Measurements from ENCODE around the gene ELAPOR1. TPM values are rescaled to one million over a fixed set of nuclear protein-coding genes. Genes with fewer than 3 reads are reported as not detected.
A peak's percentile ranks its signal among the peaks of the same experiment; 100 is the strongest.

Gene ELAPOR1, protein sequence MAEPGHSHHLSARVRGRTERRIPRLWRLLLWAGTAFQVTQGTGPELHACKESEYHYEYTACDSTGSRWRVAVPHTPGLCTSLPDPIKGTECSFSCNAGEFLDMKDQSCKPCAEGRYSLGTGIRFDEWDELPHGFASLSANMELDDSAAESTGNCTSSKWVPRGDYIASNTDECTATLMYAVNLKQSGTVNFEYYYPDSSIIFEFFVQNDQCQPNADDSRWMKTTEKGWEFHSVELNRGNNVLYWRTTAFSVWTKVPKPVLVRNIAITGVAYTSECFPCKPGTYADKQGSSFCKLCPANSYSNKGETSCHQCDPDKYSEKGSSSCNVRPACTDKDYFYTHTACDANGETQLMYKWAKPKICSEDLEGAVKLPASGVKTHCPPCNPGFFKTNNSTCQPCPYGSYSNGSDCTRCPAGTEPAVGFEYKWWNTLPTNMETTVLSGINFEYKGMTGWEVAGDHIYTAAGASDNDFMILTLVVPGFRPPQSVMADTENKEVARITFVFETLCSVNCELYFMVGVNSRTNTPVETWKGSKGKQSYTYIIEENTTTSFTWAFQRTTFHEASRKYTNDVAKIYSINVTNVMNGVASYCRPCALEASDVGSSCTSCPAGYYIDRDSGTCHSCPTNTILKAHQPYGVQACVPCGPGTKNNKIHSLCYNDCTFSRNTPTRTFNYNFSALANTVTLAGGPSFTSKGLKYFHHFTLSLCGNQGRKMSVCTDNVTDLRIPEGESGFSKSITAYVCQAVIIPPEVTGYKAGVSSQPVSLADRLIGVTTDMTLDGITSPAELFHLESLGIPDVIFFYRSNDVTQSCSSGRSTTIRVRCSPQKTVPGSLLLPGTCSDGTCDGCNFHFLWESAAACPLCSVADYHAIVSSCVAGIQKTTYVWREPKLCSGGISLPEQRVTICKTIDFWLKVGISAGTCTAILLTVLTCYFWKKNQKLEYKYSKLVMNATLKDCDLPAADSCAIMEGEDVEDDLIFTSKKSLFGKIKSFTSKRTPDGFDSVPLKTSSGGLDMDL
- 1 to 10 TPM; 1.4 to 4.0 TPM for total RNA-seq

DNA sequence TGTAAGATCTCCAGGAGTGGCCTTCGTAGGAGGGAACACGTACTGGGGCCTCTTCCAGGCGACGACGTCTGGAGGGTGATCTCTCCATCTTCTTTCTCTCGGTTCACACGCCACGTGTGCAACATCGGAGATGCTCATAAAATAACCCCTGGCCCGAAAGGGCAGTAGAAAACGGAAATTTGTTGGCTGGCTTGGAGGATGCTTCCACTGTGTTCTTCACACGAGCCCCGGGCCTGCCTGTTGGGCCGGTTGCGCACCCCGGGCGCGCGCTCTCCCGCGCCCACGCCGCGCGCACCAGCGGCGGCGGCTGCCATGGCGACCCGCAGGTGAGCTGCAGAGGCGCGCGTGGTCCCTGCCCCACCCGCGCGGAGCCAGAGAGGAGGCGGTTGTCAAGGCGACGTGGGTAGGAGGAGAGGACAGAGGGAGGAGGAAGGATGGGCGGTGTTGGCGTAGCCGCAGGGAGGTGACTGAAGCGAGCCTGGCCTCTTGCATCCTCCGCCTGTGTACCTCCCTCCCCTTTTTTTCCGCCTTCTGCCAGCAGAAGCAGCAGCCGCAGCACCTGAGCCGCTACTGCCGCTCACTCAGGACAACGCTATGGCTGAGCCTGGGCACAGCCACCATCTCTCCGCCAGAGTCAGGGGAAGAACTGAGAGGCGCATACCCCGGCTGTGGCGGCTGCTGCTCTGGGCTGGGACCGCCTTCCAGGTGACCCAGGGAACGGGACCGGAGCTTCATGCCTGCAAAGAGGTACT is at the start of gene ELAPOR1:
Gene ELAPOR1 (plus strand): TSS at position 526 of the 752 bp plus-strand sequence. CDS start 69 bp downstream, at position 595.
- ATAC-seq (peak; percentile 88 to 91), DNase-seq (ENCODE audit: low spot score) (peak; percentile 83)
- H3K27ac Mint-ChIP-seq = peak within 1 kb of the TSS; percentile 74 to 87
- H3K27me3 Mint-ChIP-seq = peaks cover 28 to 35% of the 10 kb centered on the region in 2 donors
- H3K4me1 Mint-ChIP-seq (ENCODE audit: low read depth in 2 of 2) = peaks cover 12 to 27% of the 10 kb centered on the region in 2 donors
- H3K4me3 Mint-ChIP-seq = peak within 1 kb of the TSS; percentile 91
- H3K9me3 Mint-ChIP-seq = no peaks in the 10 kb centered on the region
- H3K36me3 Mint-ChIP-seq = no peaks in the 10 kb centered on the region

DNA sequence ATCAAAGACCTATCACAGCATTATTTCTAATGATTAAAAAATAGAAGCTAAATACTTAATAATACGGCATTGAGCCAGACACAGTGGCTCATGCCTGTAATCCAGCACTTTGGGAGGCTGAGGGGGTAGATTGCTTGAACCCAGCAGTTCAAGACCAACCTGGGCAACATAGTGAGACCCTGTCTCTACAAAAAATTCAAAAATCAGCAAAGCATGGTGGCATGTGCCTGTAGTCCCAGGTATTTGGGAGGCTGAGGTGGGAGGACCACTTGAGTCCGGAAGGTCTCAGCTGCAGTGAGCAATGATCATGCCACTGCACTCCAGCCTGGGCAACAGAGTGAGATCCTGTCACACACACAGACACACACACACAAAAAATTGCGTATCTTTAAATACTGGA is 48.8 kb upstream of the ELAPOR1 start:
- Mint-ChIP-seq H3K9me3 (no peaks in the 10 kb centered on the region), H3K4me1 (ENCODE audit: low read depth in 2 of 2) (no peaks in the 10 kb centered on the region), H3K27me3 (no peaks in the 10 kb centered on the region), H3K27ac (no peak overlapping the region), H3K4me3 (no peak overlapping the region), H3K36me3 (peaks cover 5% of the 10 kb centered on the region)
- ATAC-seq = no peak
- DNase-seq (ENCODE audit: low spot score) = no peak

DNA sequence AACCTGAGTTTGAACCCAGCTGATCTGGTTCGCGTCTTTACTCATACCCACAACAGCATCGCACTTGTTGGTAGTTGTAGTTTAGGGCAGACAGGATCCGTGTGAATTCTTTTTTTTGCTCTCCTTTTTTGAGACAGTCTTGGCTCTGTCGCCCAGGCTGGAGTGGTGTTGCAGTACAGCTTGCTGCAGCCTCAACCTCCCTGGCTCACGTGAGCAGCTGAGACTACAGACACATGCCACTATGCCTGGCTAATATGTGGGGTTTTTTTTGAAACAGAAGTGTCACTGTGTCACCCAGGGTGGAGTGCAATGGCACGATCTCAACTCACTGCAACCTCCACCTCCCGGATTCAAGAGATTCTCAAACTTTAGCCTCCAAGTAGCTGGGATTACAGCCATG is 46.0 kb upstream of the ELAPOR1 start:
- H3K27ac Mint-ChIP-seq = no peak overlapping the region
- H3K4me1 Mint-ChIP-seq (ENCODE audit: low read depth in 2 of 2) = peaks cover 3 to 6% of the 10 kb centered on the region in 2 donors
- peaks cover 5% of the 10 kb centered on the region for H3K36me3 Mint-ChIP-seq
- H3K27me3 Mint-ChIP-seq = no peaks in the 10 kb centered on the region
- no peaks in the 10 kb centered on the region for H3K9me3 Mint-ChIP-seq
- ATAC-seq = no peak
- H3K4me3 Mint-ChIP-seq = no peak overlapping the region
- no peak for DNase-seq (ENCODE audit: low spot score)

DNA sequence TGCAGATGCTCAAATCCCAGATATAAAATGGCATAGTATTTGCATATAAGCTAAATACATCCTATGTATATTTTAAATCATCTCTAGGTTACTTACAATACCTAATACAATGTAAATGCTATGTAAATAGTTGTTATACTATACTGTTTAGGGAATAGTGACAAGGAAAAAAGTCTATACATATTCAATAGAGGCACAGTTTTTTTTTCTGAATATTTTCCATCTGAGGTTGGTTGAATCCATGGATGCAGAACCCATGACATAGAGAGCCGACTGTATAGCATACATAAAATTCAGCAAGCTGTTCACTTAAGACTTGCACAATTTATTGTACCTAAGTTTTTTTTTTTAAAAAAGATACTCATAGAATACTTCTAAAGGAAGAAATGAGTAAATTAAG is 44.6 kb upstream of the ELAPOR1 start:
- ATAC-seq (no peak), DNase-seq (ENCODE audit: low spot score) (no peak)
- Mint-ChIP-seq H3K27ac (no peak overlapping the region), H3K36me3 (peaks cover 5% of the 10 kb centered on the region), H3K4me1 (ENCODE audit: low read depth in 2 of 2) (peaks cover 8 to 11% of the 10 kb centered on the region in 2 donors), H3K4me3 (no peak overlapping the region), H3K9me3 (no peaks in the 10 kb centered on the region), H3K27me3 (no peaks in the 10 kb centered on the region)

DNA sequence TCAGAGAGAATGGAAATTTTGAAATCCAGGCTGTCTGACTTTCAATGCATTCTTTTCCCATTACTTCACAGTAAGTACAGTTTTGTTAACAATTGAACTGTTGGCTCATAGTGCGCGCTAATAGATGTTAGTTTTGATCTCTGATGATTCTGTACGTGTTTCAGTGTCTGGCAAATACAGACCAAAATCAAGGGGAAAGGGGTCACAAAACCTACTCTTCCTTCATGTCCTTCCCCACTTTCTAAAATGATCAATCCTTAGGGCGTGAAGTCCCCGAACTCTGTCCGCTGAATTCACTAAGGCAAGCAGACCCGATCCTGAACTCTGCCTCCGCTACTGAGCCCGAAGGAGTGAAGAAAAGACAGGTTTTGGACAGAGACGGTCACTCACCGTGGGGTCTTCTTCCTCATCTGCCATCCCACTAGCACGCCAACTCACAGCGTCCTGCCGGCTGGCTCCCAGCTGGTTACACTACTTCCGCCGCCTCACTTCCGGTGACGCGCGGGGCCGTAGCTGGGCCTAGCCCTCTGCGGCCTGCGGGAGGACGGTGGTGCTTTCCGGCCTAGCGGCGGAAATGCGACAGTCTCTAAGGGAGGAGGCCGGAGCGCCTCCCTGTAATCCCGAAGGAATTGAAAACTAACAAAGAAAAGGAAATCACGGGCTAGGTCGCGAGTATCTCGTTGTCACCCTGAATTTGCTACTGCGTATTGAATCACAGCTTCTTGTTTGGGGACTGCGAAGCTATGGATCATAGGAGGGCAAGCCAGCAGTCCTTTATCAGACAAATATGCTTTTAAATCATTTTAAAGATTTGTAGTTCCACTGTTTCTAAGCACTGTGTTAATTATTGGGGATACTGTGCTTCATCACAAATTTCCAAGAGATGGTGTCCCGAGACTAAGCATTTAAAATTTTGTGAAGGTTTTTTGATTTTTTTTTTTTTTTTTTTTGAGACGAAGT is 38.1 kb upstream of the ELAPOR1 start, which contains the start of gene TAF13:
Gene TAF13 (minus strand): TSS at position 473 of the 960 bp plus-strand sequence. CDS start 56 bp downstream, at position 417.
- DNase-seq (ENCODE audit: low spot score) (peak; percentile 97), ATAC-seq (peak; percentile 100)
- Mint-ChIP-seq H3K27me3 (peaks cover 4 to 6% of the 10 kb centered on the region in 2 donors), H3K27ac (peak within 1 kb of the TSS; percentile 92 to 99), H3K36me3 (no peaks in the 10 kb centered on the region), H3K4me1 (ENCODE audit: low read depth in 2 of 2) (peaks cover 19 to 27% of the 10 kb centered on the region in 2 donors), H3K9me3 (no peaks in the 10 kb centered on the region), H3K4me3 (peak within 1 kb of the TSS; percentile 96)

DNA sequence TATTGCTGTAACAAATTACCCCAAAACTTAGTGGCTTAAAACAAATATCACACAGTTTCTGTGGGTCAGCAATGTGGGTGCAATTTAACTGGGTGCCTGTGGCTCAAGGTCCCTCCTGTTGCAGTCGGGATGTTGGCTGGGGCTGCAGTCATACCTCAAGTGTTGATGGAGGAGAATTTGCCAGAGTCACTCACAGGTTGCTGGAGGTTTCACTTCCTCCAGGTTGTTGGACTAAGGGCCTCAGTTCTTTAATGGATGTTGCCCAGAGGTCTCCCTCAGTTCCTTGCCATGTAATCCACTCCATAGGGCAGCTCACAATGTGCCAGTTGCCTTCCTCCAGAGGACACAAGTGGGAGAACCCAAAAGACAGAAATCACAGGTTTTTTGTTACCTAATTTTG is 35.6 kb upstream of the ELAPOR1 start:
- Mint-ChIP-seq H3K36me3 (no peaks in the 10 kb centered on the region), H3K9me3 (no peaks in the 10 kb centered on the region), H3K27ac (no peak overlapping the region), H3K27me3 (peaks cover 4 to 6% of the 10 kb centered on the region in 2 donors), H3K4me3 (no peak overlapping the region), H3K4me1 (ENCODE audit: low read depth in 2 of 2) (peaks cover 13 to 22% of the 10 kb centered on the region in 2 donors)
- no peak for ATAC-seq
- DNase-seq (ENCODE audit: low spot score) = no peak

DNA sequence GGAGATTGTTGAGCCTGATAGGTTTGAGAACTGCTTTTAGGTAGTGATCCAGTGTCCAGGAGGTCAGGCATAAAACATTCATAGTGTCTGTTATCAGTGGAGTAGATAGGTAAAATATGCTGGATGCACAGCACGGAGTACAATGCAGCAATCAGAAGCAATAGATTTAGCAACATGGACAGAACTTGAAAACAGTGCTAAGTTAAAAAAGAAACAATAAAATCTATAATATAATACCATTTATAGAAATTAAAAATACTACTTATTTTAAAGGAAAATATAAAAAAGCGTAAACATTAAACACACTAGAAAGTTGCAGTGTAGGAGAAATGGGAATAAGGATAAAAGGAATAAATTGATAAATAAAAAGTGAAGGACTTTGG is 34.7 kb upstream of the ELAPOR1 start:
- no peak for ATAC-seq
- peaks cover 11 to 20% of the 10 kb centered on the region in 2 donors for H3K4me1 Mint-ChIP-seq (ENCODE audit: low read depth in 2 of 2)
- no peaks in the 10 kb centered on the region for H3K36me3 Mint-ChIP-seq
- DNase-seq (ENCODE audit: low spot score) = no peak
- H3K4me3 Mint-ChIP-seq = no peak overlapping the region
- peaks cover 4 to 6% of the 10 kb centered on the region in 2 donors for H3K27me3 Mint-ChIP-seq
- no peak overlapping the region for H3K27ac Mint-ChIP-seq
- H3K9me3 Mint-ChIP-seq = no peaks in the 10 kb centered on the region

DNA sequence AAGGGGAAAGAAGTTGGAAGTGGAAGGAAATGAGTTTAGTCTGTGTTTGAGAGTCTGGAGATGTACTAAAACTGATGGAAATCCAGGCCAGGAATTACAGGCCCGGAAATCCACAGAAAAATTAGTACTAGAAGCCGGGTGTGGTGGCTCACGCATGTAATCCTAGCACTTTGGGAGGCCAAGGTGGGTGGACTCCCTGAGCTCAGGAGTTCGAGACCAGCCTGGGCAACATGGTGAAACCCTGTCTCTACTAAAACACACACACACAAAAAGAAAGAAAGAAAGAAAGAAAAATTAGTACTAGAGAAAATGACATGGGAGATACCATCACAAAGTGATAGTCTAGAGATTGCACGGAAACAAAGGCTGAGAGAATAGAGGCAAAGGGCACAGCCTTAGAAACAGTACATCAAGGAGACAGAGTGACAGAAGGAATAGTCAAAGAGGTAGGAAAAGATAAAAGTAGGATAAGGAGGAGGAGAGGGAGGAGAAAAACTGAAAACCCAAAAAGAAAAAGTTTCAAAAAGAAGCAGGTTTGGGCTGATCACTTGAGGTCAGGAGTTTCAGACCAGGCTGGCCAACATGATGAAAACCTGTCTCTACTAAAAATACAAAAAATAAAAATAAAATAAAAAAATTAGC is 33.4 kb upstream of the ELAPOR1 start:
- Mint-ChIP-seq H3K4me3 (no peak overlapping the region), H3K27ac (no peak overlapping the region), H3K9me3 (no peaks in the 10 kb centered on the region), H3K27me3 (peaks cover 4 to 6% of the 10 kb centered on the region in 2 donors), H3K36me3 (no peaks in the 10 kb centered on the region), H3K4me1 (ENCODE audit: low read depth in 2 of 2) (peaks cover 6 to 7% of the 10 kb centered on the region in 2 donors)
- ATAC-seq = no peak
- no peak for DNase-seq (ENCODE audit: low spot score)

DNA sequence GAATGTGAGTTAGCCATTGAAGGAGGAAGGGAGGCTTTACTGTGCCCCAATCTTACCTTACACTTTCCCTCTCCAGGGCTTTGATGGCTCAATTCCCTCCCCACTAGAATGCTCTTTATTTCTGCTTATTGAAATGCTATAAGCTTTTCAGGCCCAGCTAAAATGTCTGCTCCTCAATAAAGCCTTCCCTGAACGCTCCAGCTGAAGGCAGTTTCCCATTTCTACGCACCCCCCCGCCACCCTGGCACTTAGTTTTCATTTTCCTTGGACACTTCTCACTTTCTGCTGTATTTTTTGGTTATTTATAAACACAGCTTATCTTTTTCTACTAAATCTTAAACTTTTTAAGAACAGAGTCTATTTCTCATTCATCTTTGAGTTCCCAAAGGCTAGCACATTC is 30.4 kb upstream of the ELAPOR1 start:
- no peak overlapping the region for H3K4me3 Mint-ChIP-seq
- H3K36me3 Mint-ChIP-seq = no peaks in the 10 kb centered on the region
- H3K9me3 Mint-ChIP-seq = no peaks in the 10 kb centered on the region
- no peak overlapping the region for H3K27ac Mint-ChIP-seq
- no peak for ATAC-seq
- no peak for DNase-seq (ENCODE audit: low spot score)
- H3K27me3 Mint-ChIP-seq = peaks cover 4 to 6% of the 10 kb centered on the region in 2 donors
- no peaks in the 10 kb centered on the region for H3K4me1 Mint-ChIP-seq (ENCODE audit: low read depth in 2 of 2)

DNA sequence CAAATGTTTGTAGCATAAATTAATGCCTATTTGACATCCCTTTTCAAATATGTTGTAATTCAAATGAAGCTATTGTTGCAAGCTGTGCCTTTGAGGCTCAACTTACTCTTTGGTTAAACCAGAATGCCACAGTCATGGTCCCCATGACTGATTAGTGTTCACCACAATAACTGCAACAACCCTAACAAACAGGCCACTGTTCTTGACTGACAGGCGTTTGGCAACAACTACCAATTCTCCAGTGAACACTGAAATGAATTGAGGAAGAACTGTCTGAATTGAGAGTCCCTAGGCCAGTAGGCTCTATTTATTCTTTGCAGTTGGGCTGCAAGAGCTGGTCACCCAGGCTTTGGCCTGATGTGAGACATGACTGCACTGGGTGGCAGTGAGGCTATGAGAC is 30.0 kb upstream of the ELAPOR1 start:
- H3K4me1 Mint-ChIP-seq (ENCODE audit: low read depth in 2 of 2) = no peaks in the 10 kb centered on the region
- no peak overlapping the region for H3K4me3 Mint-ChIP-seq
- ATAC-seq (no peak), DNase-seq (ENCODE audit: low spot score) (no peak)
- H3K27ac Mint-ChIP-seq = no peak overlapping the region
- peaks cover 4 to 6% of the 10 kb centered on the region in 2 donors for H3K27me3 Mint-ChIP-seq
- no peaks in the 10 kb centered on the region for H3K9me3 Mint-ChIP-seq
- no peaks in the 10 kb centered on the region for H3K36me3 Mint-ChIP-seq

DNA sequence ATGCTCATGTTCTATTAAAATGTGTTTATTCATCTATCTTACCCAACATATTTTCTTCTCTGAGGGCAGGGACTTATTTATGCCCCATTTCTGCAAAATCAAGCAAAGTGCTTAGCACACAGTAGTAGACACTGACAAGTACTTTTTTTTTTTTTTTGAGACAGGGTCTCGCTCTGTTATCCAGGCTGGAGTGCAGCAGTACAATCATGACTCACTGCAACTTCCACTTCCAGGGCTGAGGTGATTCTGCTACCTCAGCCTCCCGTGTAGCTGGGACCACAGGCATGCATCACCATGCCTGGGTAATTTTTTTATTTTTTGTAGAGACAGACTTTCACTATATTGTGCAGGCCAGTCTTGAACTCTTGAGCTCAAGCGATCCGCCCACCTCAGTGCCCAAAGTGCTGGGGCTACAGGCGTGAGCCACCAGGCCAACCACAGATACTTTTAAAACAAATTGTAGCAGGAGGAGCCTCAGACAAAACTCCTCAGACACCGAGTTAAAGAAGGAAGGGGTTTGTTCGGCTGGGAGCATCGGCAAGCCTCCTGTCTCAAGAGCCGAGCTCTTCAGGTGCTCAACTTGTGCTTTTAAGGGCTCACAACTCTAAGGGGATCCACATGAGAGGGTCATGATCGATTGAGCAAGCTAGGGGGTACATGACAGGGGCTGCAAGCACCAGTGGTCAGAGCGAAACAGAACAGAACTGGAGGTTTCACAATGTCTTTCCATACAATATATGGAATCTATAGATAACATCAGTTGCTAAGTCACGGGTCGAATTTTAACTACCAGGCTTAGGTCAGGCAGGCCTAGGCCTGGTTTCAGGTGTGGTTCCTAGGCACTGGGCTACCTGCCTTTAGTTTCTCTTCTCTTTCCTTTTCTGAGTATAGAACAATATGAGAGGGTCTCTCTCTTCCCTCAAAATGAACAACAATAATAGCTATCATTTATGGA is 29.1 kb upstream of the ELAPOR1 start:
- DNase-seq (ENCODE audit: low spot score) (no peak), ATAC-seq (no peak)
- Mint-ChIP-seq H3K36me3 (no peaks in the 10 kb centered on the region), H3K9me3 (no peaks in the 10 kb centered on the region), H3K4me1 (ENCODE audit: low read depth in 2 of 2) (peaks cover 3 to 6% of the 10 kb centered on the region in 2 donors), H3K27me3 (peaks cover 3 to 6% of the 10 kb centered on the region in 2 donors), H3K4me3 (no peak overlapping the region), H3K27ac (peak overlapping the region in 1 of 2 donors; percentile 51)

Measured in natural killer cell treated with Interleukin-12 subunit alpha and Interleukin-12 subunit beta and Interleukin-15 and Interleukin-18, amount 100 ng/mL, for 72 hours (primary cell).